Measurements from ENCODE around the gene AKNA.
"Not testable (repeated sequence)": the region's sequence is repeated elsewhere in the genome, so short reads cannot be mapped to it uniquely, and the experiment has no call there.

Gene AKNA

GRCh38 chr9:114336699-114337395, 50.9 kb downstream of the AKNA start:
- DNase-seq, result no peak

- DNase-seq, result no peak
Measured at GRCh38 chr9:114336157-114336556, 51.6 kb downstream of the AKNA start.

GRCh38 chr9:114335745-114336144, 52.0 kb downstream of the AKNA start:
- DNase-seq, result no peak

GRCh38 chr9:114334490-114334889, 53.3 kb downstream of the AKNA start:
- DNase-seq, result no peak

GRCh38 chr9:114333718-114334117, 54.1 kb downstream of the AKNA start:
- DNase-seq, result not testable (repeated sequence)

GRCh38 chr9:114332474-114333040, 55.2 kb downstream of the AKNA start:
- not testable (repeated sequence) for DNase-seq

GRCh38 chr9:114331229-114332195, 56.3 kb downstream of the AKNA start:
- DNase-seq, result not testable (repeated sequence)

- DNase-seq, result no peak
Measured at GRCh38 chr9:114330636-114331035, 57.1 kb downstream of the AKNA start.

GRCh38 chr9:114329625-114330022, 58.2 kb downstream of the AKNA start, which contains the start of gene ORM2:
ORM2 (plus strand) TSS chr9:114329869; CDS start chr9:114329905, 36 bp downstream.
- DNase-seq, result not testable (repeated sequence)

- not testable (repeated sequence) for DNase-seq
Measured at GRCh38 chr9:114328937-114329624, 58.7 kb downstream of the AKNA start.

GRCh38 chr9:114328357-114328820, 59.4 kb downstream of the AKNA start:
- DNase-seq, result not testable (repeated sequence)

- no peak for DNase-seq
Measured at GRCh38 chr9:114327749-114328148, 60.0 kb downstream of the AKNA start.

GRCh38 chr9:114325684-114326254, 62.0 kb downstream of the AKNA start:
- not testable (repeated sequence) for DNase-seq

GRCh38 chr9:114324965-114325364, 62.8 kb downstream of the AKNA start:
- not testable (repeated sequence) for DNase-seq

- DNase-seq, result no peak
Measured at GRCh38 chr9:114324492-114324891, 63.3 kb downstream of the AKNA start.

GRCh38 chr9:114323849-114324248, 63.9 kb downstream of the AKNA start:
- DNase-seq, result not testable (repeated sequence)

- not testable (repeated sequence) for DNase-seq
Measured at GRCh38 chr9:114322831-114323531, 64.8 kb downstream of the AKNA start, which contains the start of gene ORM1. ORM1 (plus strand) TSS chr9:114323098; CDS start chr9:114323134, 36 bp downstream.

- not testable (repeated sequence) for DNase-seq
Measured at GRCh38 chr9:114322160-114322818, 65.5 kb downstream of the AKNA start.

- no peak for DNase-seq
Measured at GRCh38 chr9:114321759-114322158, 66.0 kb downstream of the AKNA start.

- not testable (repeated sequence) for DNase-seq
Measured at GRCh38 chr9:114320710-114321109, 67.1 kb downstream of the AKNA start.

GRCh38 chr9:114319147-114319546, 68.6 kb downstream of the AKNA start:
- DNase-seq, result no peak

All from eye (tissue), 1 donor.